GM12875 (cell line): ENCODE results near the gene EMP3.

Source experiments
- H3K4me3 ChIP-seq: one replicate; pipeline ENCODE4 v1.5.1; 2011; ENCODE audit warnings: low read depth, low read length, control low read depth
- TF ChIP-seq, protein P1 (sequence below): IDR thresholded peaks from 2 replicates; pipeline ENCODE4 v1.5.1; 2011; ENCODE audit warnings: low read depth, mild to moderate bottlenecking, control low read depth, inconsistent platforms, low read length, moderate library complexity, borderline replicate concordance; ENCODE audit not compliant: insufficient read depth

Gene EMP3

DNA sequence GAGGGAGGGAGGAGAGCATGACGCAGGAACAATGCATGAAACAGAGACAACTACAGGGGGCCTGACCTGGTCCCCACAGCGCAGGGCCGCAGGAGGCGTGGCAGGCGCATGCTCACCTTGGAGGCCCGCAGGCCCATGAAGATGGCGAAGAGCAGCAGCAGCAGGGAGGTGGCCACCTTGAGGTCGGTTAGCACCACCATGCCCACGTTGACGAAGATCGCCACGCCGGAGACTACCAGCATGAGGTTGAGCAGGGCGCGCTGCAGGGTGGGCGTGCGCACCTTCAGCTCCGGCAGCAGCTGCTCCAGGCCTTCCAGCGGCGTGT lies 17.0 kb downstream of the EMP3 start:
- no peak overlapping the region for H3K4me3 ChIP-seq
- TF ChIP-seq, protein P1, sequence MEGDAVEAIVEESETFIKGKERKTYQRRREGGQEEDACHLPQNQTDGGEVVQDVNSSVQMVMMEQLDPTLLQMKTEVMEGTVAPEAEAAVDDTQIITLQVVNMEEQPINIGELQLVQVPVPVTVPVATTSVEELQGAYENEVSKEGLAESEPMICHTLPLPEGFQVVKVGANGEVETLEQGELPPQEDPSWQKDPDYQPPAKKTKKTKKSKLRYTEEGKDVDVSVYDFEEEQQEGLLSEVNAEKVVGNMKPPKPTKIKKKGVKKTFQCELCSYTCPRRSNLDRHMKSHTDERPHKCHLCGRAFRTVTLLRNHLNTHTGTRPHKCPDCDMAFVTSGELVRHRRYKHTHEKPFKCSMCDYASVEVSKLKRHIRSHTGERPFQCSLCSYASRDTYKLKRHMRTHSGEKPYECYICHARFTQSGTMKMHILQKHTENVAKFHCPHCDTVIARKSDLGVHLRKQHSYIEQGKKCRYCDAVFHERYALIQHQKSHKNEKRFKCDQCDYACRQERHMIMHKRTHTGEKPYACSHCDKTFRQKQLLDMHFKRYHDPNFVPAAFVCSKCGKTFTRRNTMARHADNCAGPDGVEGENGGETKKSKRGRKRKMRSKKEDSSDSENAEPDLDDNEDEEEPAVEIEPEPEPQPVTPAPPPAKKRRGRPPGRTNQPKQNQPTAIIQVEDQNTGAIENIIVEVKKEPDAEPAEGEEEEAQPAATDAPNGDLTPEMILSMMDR = no peak

DNA sequence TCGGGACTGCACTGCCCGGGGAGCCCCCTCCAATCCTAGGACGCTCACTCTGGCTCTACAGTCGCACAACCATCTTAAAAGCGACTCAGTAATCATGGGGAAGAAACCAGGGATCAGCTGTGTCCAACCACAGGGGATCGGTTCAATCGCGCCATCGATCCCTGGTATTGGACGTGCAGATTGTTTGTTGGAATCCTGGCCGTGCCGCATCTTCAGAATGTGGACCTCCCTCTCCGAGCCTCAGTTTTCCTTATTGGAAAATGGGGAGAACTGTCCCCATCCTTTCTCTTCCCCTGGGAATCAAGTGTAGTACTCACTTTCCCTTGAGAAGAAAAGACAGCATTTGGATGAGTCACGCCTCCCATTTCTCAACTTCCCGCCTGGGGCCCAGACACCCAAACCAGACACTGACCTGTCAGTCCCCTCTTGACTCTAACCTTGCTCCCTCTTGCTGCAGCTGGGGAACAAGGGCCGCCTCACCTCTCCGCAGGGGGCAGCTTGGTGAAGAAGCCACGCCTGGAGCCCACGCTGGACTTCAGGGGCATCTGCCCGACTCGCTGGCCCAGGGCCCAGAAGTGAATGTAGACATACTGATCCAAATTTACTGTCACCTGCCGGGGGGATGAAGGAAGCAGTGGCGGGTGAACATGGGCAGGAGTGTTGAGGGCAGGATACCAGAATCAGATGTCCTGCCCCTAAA lies 17.6 kb downstream of the EMP3 start:
- TF ChIP-seq, protein P1 = no peak
- H3K4me3 ChIP-seq = no peak overlapping the region

DNA sequence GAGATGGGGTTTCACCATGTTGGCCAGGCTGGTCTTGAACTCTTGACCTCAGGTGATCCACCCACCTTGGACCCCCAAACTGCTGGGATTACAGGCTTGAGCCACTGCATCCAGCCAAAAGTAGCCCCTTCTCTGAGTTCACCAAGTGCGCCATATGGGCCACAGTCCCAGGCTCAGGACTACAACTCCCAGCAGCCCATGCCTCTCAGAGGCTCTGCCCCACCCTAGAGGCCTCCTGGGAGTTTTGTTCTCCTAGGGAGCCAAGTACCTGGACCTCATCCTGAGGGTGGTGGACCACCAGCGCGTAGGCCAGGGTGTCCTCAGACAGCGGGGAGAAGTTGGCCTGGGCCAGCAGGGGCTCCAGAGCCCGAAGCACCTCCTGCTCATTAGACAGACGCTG lies 19.5 kb downstream of the EMP3 start:
- no peak overlapping the region for H3K4me3 ChIP-seq
- TF ChIP-seq, protein P1 = no peak

DNA sequence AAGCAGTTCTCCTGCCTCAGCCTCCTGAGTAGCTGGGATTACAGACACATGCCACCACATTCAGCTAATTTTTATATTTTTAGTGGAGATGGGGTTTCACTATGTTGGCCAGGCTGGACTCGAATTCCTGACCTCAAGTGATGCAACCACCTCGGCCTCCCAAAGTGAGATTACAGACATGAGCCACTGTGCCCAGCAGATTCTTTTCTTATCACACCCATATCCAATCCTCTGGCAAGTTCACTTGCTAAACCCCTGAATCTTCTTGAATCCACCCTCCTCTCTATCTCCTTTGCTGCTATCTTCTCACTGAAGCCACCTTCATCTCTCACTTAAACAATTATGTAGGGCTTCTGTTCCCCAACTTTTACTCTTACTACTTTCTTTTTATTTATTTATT lies 20.8 kb downstream of the EMP3 start:
- TF ChIP-seq, protein P1 = no peak

DNA sequence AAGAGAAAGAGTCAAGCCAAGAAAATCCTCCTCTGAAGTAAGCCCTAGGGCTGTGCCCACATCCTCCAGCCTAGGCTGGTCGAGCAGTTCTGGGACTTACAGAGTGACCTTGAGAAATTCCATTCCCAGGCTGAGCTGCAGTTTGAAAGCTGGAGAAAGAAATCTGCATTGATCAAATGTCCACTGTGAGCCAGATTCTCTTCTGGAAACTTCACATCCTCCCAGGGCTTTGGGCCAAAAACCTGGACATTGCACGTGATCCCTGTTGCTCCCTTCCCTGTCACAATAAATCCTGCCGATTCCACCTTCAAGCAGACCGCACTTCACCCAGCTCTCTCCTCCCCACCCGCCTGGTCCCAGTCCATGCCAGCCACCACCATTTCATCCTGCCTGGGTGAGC lies 22.7 kb downstream of the EMP3 start:
- no peak overlapping the region for H3K4me3 ChIP-seq
- TF ChIP-seq, protein P1 = no peak

More for the DNA sequence above, 20.8 kb downstream of the EMP3 start:
- no peak overlapping the region for H3K4me3 ChIP-seq

DNA sequence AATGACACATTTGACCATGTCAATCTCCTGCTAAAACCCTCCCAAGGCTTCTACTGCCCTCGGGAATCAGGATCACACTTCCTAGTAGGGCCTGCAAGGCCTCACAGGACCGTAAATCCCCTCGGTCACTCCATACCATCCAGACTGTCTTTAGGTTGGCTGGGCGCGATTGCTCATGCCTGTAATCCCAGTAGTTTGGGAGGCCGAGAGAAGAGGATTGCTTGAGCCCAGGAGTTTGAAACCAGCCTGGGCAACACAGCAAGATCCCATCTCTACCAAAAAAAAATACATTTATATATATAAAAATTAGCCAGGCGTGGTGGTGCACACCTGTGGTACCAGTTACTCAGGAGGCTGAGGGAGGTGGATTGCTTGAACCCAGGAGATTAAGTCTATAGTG lies 23.4 kb downstream of the EMP3 start:
- no peak overlapping the region for H3K4me3 ChIP-seq
- TF ChIP-seq, protein P1 = no peak

DNA sequence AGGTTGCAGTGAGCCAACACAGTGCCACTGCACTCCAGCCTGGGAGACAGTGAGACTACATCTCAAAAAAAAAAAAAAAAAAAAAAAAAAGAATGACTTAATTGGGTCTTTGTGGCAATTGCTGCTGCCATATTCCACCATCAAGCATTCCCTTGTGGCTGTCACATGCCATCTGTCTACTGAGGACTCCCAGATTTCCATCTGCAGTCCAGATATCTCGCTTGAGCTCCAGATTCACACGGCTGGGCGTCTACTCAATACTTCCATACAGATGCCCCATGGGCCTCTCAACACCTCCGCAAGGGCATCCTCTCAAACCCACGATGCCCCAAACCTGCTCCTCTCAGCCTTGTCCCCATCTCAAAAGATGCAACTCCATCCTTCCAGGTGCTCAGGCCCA lies 25.5 kb downstream of the EMP3 start:
- TF ChIP-seq, protein P1 = no peak
- H3K4me3 ChIP-seq = no peak overlapping the region
